ENCODE measurements around the gene KLC1.

The KLC1 gene

DNA sequence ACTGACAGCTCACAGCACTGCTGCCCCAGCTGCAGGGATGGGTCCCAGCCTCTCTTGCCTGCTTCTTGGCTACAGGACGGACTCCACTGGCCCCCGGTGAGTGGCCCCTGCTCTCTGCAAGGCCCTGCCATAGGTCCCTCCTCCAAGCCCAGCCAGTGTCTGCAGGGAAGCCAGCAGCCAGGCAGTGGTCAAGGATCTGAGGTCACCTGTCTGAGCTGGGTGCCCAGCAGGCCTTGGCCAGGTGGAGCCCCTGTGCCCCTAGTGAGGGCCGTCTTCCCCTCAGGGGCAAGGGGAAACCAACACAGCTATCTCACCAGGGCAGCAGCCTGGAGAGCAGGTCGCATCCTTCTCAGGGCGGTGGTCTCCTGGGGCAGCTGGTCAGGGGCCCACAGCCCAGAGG is 73.1 kb downstream of the KLC1 start:
- in situ Hi-C loops (cut with HindIII; ENCODE audit: low sequenced_read_pairs): no loop called here

DNA sequence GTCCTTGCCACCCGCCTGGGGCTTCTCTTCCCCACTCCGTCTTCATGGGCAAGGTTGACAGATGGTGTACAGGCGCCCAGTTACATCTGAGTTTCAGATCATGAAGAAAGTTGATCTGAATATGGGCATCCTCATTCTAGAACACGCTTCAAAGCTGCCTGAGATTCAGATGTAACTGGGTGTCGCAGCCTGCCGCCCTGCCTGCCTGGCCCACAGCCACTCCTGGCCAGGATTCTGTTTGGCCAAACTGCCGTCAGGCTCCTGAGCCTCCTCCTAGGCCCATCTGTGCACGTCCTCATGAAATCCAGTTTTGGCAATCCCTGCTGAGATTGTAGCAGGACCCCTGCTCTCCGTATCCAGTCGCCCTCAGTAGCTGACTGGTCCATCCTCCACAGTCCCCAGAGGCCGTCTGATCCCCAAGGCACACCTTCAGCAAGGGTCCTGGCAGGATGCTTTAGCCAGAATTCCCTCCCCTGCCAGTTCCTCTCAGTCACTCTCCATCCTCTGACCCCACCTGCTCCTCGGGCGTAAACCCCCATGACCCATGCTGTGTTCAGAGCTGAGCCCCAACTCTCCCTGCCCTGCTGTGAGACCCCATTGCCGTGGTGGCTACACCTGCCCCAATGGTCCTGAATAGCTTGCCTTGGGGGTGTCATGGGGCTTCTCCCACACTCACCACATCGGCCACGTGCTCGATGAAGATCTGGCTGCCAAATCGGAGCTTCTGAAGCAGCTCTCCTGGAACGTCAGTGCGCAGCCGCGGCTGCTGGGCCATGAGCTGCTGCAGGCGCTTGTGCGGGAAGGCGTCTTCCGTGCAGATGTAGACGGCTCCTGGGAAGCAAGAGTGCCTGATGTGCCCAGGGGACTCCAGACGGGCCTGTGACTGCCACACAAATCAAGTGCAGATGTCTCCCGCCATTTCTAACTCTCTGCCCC is 73.8 kb downstream of the KLC1 start:
- in situ Hi-C loops (cut with HindIII; ENCODE audit: low sequenced_read_pairs): no loop called here

DNA sequence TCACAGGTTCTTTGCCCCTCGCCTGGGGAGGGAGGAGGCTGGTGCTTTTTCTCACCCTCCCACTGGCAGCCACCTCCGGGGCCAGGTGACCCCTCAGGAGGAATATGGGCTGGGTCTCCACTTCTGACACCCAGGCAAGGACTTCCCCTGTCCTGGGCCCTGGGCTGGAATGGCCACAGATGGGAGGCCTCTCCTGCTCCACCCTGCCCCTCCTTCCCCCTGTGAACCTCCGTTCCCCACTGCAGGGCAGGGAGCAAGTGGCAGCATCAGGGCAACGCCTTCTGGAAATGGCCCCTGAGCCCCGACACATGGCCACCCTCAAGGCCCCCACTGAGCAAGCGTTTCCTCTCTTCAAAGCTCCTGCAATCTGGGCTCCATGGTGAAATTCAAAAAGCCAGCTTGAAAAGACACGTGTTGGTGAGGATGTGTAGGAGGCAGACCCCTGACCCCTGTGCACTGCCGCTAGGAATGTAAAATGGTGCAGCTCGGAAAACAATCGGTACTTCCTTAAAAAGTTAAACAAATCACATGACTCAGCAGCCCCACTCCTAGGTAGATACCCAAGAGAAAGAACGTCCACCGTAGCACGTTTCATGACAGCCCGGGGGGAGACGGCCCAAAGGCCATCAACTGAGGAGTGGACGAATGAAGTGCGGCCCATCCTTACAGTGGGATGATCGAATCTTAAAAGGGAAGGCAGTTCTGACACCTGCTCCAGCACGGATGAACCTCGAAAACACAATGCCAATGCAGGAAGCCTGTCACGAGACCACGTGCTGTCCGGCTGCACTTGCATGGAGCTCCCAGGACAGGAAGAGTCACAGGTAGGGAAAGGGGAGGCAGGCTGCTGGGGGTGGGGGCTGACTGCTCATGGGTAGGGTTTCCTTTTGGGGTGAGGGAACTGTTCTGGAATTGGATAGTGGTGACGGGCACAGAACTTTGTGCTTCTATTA is 74.7 kb downstream of the KLC1 start:
- in situ Hi-C loops (cut with HindIII; ENCODE audit: low sequenced_read_pairs): no loop called here

DNA sequence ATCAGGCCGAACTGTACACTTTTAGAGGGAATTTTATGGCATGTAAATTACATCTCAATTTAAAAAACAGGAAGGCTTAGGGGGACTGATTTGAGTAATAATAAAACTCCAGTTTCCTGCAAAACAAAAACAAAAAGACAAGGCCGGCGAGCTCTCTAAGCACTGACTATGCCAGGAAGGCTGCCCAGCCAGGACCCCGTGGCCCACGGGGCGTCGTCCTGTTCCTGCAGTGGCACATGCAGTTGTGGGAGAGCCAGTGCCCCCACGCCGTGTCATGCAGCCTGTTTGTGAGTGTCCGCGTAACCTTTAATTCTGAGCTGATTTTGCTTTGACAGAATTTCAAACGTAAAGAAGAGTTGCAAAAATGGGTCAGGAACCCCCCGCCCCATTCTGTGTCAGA is 75.7 kb downstream of the KLC1 start:
- in situ Hi-C loops (cut with HindIII; ENCODE audit: low sequenced_read_pairs): no loop called here

DNA sequence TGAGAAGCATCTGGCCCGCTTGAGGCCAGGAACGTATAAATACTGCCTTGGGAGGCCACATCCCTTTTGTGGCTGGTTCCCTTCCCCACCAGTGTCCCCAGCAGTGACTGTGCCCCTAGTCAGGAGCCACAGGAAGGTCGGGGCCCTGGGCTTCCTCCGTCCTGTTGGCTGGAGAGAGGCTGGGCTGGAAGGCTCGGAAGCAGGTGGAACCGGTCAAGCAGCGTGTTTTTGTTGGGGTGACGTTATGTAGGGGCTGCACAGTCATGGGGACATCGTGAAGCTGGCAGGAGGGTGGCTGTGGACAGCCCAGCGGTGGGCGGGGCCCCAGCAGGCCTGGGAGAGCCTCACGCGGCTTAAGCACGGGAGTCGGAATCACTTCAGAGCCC is 76.1 kb downstream of the KLC1 start:
- in situ Hi-C loops (cut with HindIII; ENCODE audit: low sequenced_read_pairs): no loop called here

DNA sequence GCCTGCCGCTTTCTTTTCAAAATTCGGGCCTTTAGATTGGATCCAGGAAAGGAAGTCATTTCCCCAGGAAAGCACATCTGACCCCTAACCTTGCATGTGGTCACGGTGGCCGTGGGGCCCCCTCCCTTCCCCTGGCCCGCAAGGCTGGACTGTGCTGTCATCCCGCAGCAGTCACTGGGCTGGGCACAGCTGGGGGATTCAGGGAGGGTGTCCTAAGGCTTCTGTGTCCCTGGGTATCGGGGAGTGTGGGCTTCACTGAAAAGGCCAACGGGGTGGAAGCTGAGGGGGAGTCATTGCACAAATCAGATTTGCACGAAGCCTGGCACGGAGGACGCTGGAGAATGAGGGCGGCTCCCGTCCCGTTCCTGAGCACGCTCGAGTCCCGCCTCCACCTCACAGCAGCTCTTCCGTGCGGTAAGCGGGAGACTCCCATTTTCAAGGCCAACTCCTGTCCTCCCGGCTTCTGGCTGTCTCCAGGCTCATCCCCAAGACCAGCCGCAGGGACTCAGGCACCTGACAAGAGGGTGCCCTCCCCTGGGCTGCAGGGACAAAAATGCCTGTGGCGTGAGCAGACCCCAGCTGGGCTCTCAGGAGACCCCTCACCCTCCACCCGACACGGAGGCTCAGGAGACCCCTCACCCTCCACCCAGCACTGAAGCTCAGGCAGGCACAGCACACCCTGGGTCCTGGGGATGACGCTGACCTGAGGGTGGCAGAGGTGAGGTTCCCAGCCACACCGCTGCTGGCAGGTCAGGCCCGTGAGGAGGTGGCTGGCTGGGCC is 76.7 kb downstream of the KLC1 start:
- in situ Hi-C loops (cut with HindIII; ENCODE audit: low sequenced_read_pairs): no loop called here

DNA sequence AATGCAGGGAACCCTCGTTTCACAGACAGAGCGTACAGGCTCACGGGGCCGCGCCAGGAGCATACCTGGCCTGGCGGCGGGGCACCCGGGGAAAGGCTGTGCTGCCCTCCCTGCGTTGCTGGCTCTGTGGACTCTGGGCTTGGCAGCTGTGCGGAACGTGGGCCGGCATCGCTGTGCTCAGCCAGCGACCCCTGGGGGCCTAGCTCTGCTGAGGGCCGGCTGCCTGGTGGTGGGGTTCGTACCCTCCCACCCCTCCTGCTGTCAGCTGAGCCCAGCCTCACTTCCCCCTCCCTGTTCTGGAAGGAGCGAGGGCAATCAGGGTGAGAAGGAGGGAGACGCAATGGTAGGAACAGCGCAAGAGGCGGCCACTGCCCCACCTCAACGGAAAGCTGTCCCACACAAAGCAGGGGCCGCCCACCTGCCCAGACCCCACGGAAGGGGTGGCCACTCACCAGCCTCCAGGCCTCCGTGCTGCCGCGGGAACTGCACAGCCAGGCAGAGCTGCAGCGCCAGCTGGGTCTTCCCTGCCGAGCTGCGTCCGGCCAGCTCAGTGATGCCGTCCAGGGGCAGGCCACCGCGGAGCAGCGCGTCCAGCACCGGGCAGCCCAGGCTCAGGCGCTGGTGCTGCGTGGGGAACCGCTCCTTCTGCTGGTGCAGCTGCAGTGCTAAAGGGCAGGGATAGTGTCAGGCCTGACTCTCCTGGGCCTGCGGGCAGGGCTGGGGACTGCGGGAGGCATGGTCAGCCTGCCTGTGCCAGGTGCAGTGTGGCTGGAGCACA is 77.7 kb downstream of the KLC1 start:
- in situ Hi-C loops (cut with HindIII; ENCODE audit: low sequenced_read_pairs): no loop called here

DNA sequence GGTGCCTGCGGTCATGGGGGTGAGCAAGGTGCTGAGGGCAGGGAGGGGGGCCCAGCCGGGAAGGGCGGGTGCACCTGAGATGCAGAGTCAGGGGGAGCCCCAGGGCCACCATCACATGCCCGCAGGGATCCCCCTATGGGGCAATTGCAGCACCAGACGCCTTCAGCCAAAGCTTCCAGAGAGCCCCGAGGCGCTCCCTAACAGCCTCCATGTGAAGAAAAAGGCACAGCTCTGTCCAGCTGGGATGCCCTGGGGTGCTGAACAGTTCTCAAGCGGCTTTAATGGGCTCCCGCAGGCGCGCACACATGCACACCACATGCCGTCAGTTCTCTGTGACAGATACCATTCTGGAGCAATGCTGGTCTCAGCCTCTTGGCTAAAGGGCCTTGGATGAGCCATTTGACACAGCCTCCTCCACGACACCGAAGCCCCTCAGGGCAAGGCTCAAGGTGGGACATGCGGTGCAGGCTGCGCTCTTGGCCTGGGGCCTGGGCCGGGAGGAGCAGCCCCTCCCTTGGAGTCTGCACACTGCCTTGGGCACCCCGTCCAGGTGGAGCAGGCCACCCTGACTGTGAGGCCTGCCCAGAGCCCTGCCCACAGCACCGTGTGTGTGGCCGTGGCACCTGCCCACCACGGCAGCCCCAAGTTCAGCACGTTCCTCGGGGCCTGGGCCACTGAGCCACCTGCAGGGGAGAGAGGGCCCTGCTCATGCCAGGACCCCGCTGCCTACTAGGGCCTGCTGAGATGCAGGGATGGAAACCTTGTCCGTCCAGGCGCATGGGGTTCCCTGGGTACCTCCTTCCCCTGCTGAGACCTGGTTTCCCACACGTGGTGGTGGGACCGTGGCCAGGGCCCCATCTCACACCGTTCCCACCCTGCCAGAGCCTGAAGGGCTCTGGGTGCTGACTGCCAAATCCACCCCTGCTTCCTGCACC is 78.6 kb downstream of the KLC1 start:
- in situ Hi-C loops (cut with HindIII; ENCODE audit: low sequenced_read_pairs): no loop called here

DNA sequence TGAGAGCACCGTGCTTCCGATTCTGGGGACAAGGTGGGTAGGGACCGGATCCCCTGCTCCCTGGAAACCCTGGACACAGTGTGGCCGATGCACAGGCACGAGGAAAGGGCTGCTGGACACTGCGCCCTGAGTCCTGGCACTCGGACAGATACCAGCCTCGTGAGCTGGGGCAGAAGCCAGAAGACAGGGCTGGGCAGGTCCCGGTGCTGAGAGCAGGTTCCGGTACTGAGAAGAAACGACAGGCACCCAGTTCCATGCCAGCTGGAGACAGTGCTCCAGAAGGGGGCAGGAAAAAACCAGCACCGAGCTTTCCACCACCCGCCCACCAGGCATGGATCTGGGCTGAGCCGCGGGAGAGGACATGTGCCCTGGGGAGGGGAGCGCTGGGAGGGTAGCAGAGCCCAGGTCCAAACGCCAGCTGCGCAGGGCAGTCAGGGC is 79.8 kb downstream of the KLC1 start:
- in situ Hi-C loops (cut with HindIII; ENCODE audit: low sequenced_read_pairs): no loop called here

DNA sequence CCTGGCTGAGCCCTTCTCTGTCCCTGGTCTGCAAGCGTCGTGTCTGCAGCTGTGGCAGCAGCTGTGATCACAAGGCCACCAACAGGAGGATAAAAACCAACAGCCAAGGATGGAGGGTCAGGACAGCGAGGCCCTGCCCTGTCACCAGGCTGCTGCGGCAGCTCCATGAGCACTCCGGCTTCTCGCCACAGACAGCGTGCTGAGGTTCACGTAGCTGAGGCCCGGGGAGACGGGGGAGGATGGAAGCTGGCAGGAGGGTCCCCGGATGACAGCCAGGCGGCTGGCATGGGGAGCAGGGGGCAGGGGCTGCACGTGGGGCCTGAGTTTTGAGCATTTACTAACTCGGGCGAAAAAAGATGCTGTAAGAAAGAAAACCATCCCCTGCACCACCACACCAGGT is 80.8 kb downstream of the KLC1 start:
- in situ Hi-C loops (cut with HindIII; ENCODE audit: low sequenced_read_pairs): no loop called here

DNA sequence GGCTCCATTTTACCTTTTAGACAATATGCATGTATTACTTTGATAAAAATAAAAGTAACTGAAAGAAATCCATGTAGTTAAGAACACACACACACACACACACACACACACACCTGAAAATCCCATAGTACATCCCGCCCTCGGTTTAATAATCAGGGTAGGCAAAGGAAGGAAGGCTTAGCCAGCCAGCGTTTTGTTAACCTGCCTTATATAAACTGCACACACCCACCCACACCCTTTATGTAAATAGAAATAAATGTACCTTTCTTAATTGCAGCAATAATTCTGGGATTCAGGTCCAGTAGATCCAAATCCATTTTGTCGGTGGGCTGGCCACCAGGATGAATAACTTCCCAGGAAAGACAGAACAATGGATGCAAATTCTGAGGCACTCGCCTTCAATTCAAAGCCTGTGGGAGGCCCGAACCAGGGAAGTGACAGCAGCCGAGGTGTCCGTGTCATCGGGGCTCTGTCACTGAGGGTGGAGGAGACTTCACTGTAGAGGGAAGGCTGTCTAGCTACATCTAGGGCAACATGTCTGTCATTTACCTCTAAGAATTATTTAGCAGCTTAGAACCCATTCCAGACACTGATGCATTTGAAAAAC is 81.9 kb downstream of the KLC1 start:
- in situ Hi-C loops (cut with HindIII; ENCODE audit: low sequenced_read_pairs): no loop called here

DNA sequence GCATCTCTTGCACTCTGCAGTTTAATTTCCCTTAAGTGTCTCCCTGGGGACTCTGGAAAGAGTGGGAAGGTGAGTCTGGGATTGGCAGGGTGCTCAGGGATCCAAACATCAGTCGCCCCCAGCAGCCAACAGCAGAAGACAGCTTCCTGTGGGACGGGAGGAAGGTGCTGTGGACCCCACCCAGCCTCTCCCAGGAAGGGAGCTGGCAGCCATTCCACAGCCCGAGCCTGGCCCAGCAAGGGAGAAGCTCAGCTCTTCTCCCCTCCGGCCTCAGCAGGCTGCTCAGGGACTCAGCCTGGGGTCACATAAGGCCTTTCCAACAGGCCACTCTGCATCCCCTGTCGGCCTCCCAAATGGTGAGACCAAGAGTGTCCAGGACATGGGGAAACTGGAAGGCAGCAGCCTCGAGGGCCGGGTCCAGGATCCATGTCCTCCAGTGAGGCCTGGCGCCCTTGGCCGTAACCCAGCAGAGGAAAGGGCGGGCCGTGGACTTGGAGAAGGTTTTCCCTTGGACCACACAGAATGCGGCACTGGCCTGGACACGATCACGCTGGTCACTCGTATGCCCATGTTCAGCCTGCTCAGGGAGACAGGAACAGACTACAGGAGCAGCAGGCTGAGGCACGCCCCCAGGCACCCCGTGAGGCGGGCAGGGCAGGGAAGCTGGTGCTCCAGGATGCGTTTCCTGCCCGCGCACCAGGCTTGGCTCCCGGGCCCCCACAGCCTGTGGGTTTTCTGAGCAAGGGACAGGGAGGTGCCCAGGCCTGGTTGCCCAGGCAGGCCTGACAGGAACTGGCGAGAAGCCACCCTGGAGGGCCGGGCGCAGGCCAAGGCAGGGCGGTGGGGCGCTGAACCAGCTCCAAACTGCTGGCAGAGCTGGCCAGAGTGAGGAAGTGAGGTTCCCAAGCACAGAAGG is 82.8 kb downstream of the KLC1 start:
- in situ Hi-C loops (cut with HindIII; ENCODE audit: low sequenced_read_pairs): no loop called here

DNA sequence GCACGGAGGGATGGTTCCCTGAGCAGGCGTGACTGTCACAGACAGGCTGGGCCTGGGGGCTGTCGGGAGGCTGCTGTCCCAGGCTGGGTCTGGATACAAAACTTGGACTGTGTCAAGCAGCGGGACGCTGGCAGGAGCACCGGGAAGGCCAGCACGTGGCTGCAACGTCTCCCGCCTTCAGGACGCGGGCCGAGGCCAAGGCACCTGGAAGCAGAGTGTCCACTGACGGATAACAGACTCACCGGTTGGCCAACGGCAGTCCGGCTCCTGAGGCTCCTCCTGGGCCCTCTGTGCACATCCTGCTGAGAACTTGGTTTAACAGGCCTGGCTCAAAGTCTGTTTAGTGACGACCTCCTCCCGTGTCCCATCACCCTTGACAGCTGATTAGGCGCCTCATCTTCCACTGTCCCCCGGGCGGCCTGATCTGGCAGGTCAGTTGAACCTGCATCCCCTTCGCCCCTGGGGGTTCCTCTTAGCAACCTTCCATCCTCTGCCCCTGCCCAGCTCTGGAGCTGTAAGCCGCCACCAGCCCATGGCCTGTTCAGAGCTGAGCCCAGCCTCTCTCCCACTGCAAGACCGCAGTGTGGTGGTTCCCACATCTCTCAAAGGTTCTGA is 83.7 kb downstream of the KLC1 start:
- in situ Hi-C loops (cut with HindIII; ENCODE audit: low sequenced_read_pairs): no loop called here

DNA sequence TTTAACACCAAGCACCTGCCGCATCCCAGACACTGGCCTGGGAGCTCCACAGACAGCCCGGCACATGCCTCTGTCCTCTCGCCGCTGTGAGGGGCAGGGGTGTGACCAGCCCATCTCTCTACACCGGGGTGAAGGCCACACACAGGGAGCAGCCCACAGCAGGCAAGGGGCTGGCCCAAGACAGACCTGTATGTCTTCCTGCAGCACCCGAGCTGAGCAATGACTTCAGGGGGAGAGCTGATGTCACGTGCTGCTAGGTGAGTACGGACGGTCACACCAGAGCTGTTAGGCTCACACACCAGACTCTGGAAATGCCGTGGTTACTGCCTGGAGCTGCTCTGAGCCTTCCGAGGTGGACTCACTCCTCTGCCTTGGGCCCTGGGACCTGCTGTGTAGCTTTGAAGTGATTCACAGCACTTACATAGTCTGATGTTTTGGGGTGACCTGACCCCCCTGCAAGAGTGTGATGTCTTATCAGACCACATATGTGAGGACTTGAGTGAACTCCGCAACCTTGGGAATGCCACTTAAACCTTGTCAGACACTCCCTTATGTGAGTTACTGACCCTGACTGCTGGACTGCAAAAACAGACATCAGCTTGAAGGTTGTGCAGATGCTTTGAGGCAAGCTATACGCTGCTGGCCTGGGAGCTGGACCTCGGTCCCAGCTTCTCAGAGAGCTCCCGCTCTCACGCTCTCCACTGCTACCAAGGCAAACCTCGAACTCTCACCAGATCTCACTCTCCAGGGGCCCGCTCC is 84.5 kb downstream of the KLC1 start:
- in situ Hi-C loops (cut with HindIII; ENCODE audit: low sequenced_read_pairs): no loop called here

DNA sequence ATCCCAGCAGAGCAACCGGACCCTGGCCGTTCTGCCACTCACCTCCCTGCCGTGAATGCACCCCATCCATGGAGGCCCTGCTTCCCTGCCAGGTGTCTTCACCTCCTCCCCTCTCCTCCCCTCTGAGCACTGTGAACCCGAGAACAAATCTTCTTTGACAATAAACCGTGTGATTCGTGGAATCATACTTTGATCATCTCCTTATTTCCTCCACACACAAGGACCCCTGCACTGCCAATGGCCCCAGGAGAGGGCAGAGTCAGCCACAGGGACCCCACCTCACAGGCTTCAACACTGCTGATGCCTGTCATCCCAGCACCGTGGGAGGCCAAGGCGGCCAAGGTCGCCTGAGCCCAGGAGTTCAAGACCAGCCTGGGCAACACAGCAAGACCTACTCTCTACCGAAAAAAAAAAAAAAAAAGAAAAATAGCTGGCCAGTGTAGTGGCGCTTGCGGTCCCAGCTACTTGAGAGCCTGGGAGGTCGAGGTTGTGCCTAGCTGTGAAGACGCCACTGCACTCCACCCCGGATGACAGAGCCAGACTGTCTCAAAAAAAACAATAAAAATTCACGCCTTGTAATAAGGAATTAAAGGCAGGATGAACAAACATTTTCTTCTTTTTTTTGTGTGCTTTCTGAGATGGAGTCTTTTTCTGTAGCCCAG is 85.2 kb downstream of the KLC1 start:
- in situ Hi-C loops (cut with HindIII; ENCODE audit: low sequenced_read_pairs): no loop called here
